H1 (cell line): ENCODE measurements around the gene NOTCH2. TPM values are rescaled to one million over a fixed set of nuclear protein-coding genes. Genes with fewer than 3 reads are reported as not detected.

Experiments used
- CTCF ChIA-PET: fragments of 300-600 bp; sonication (Branson Sonifier 250); formaldehyde crosslinking; loops from one replicate; lab custom pipeline; 2021; ENCODE audit not compliant: partially characterized antibody; lab: Charles Lee
- POLR2A ChIA-PET: fragments of 300-600 bp; sonication (Branson Sonifier 250); formaldehyde crosslinking; loops from one replicate; lab custom pipeline; 2021; ENCODE audit warnings: inconsistent platforms; ENCODE audit not compliant: partially characterized antibody; lab: Charles Lee
- DNase-seq, 2 experiments: peaks; one replicate each; pipeline versions ENCODE4 v3.0.0 to v3.0.0-alpha.2; 2010 to 2022; ENCODE audit warnings: low spot score in 2 of 2, low read depth in 1 of 2, mixed read lengths in 1 of 2
- FAIRE-seq: peaks from 2 replicates; lab custom pipeline; 2011; peaks lifted over from hg19 to GRCh38; lab: Jason Lieb, UNC
- H2AFZ ChIP-seq: 2 replicates; pipeline ENCODE4 v1.8.1; 2012; ENCODE audit warnings: low read length, inconsistent platforms
- H2AK5ac ChIP-seq: 2 replicates; pipeline ENCODE4 v1.6.1; 2013; ENCODE audit warnings: low read depth, low read length
- H2BK120ac ChIP-seq: replicated peaks from 2 replicates; pipeline ENCODE3; 2013; ENCODE audit warnings: low read depth, low read length, inconsistent platforms
- H2BK12ac ChIP-seq: 2 replicates; pipeline ENCODE4 v1.6.1; 2013; ENCODE audit warnings: low read depth, low read length
- H2BK15ac ChIP-seq: 2 replicates; pipeline ENCODE4 v1.6.1; 2013; ENCODE audit warnings: low read length
- H2BK20ac ChIP-seq: 2 replicates; pipeline ENCODE4 v1.6.1; 2013; ENCODE audit warnings: low read length
- H2BK5ac ChIP-seq: 2 replicates; pipeline ENCODE4 v1.6.1; 2013; ENCODE audit warnings: low read depth, low read length
- H3K14ac ChIP-seq: 2 replicates; pipeline ENCODE4 v1.6.1; 2013; ENCODE audit warnings: inconsistent platforms; ENCODE audit not compliant: insufficient read length
- H3K18ac ChIP-seq: 2 replicates; pipeline ENCODE4 v1.6.1; 2013; ENCODE audit warnings: low read length; ENCODE audit errors: extremely low read depth
- H3K23ac ChIP-seq: 2 replicates; pipeline ENCODE4 v1.6.1; 2013; ENCODE audit warnings: inconsistent platforms; ENCODE audit not compliant: insufficient read length
- H3K23me2 ChIP-seq: 2 replicates; pipeline ENCODE4 v1.6.1; 2013; ENCODE audit warnings: low read depth, low read length
- H3K27ac ChIP-seq: 2 replicates; pipeline ENCODE4 v1.6.1; 2011; ENCODE audit warnings: low read depth, low read length, inconsistent platforms
- H3K27me3 ChIP-seq, 4 experiments: replicated peaks in 1 of 4; 1 replicate in 1 of 4; 2 replicates in 3 of 4; pipeline versions ENCODE4 v1.6.1 to v1.8.1; 2011 to 2013; ENCODE audit warnings: low read length in 3 of 4, mild to moderate bottlenecking in 3 of 4, inconsistent platforms in 2 of 4, mixed read lengths in 2 of 4, moderate library complexity in 1 of 4; ENCODE audit not compliant: control insufficient read depth in 3 of 4, insufficient read depth in 3 of 4; ENCODE audit errors: extremely low read depth in 1 of 4
- H3K36me3 ChIP-seq, 4 experiments: 2 replicates each; pipeline versions ENCODE4 v1.6.1 to v1.8.1; 2011 to 2013; ENCODE audit warnings: mild to moderate bottlenecking in 4 of 4, low read length in 3 of 4, moderate library complexity in 2 of 4, control low read depth in 1 of 4, inconsistent platforms in 1 of 4; ENCODE audit not compliant: insufficient read depth in 4 of 4, control insufficient read depth in 2 of 4
- H3K4ac ChIP-seq: replicated peaks from 2 replicates; pipeline ENCODE3; 2013; ENCODE audit warnings: low read length, low read depth, mixed read lengths, inconsistent platforms; ENCODE audit not compliant: insufficient read length
- H3K4me1 ChIP-seq, 4 experiments: replicated peaks in 1 of 4; 1 replicate in 1 of 4; 2 replicates in 3 of 4; pipeline versions ENCODE4 v1.6.1 to v1.8.1; 2011 to 2013; ENCODE audit warnings: low read length in 3 of 4, inconsistent platforms in 2 of 4, mixed read lengths in 1 of 4; ENCODE audit not compliant: insufficient read depth in 4 of 4, control insufficient read depth in 3 of 4
- H3K4me2 ChIP-seq, 2 experiments: 2 replicates each; pipeline versions ENCODE4 v1.6.1 to v1.8.1; 2011 to 2013; ENCODE audit warnings: low read depth in 2 of 2, low read length in 2 of 2, control low read depth in 1 of 2, inconsistent platforms in 1 of 2, mild to moderate bottlenecking in 1 of 2; ENCODE audit not compliant: insufficient read depth in 1 of 2
- H3K4me3 ChIP-seq, 4 experiments: fragments of 200-600, 300-600 bp in 1 of 4; sonication (generic), shearing (Covaris generic), sonication (Bioruptor Twin) in 1 of 4; 2 replicates each; pipeline versions ENCODE4 v1.5.1 to v1.8.1; 2011 to 2016; ENCODE audit warnings: low read length in 4 of 4, low read depth in 3 of 4, control low read depth in 2 of 4, inconsistent platforms in 2 of 4, mild to moderate bottlenecking in 2 of 4, mixed read lengths in 1 of 4, moderate library complexity in 1 of 4; ENCODE audit not compliant: insufficient read depth in 2 of 4; ENCODE audit errors: extremely low read depth in 1 of 4
- H3K56ac ChIP-seq: replicated peaks from 2 replicates; pipeline ENCODE3; 2013; ENCODE audit warnings: low read depth, mild to moderate bottlenecking, mixed read lengths, low read length, inconsistent platforms; ENCODE audit not compliant: insufficient read length
- H3K79me1 ChIP-seq: 2 replicates; pipeline ENCODE4 v1.6.1; 2013; ENCODE audit warnings: low read depth, low read length, control low read depth
- H3K79me2 ChIP-seq, 2 experiments: 2 replicates each; pipeline versions ENCODE4 v1.6.1 to v1.8.1; 2012 to 2013; ENCODE audit warnings: low read length in 2 of 2, mild to moderate bottlenecking in 2 of 2, inconsistent platforms in 1 of 2; ENCODE audit not compliant: insufficient read depth in 2 of 2, control insufficient read depth in 1 of 2
- H3K9ac ChIP-seq, 4 experiments: replicated peaks in 1 of 4; 1 replicate in 1 of 4; 2 replicates in 3 of 4; pipeline versions ENCODE4 v1.6.1 to v1.8.1; 2011 to 2013; ENCODE audit warnings: low read depth in 3 of 4, low read length in 3 of 4, control low read depth in 2 of 4, mild to moderate bottlenecking in 2 of 4, moderate library complexity in 2 of 4, inconsistent platforms in 1 of 4; ENCODE audit errors: extremely low read depth in 1 of 4
- H3K9me3 ChIP-seq, 2 experiments: 2 replicates each; pipeline versions ENCODE4 v1.6.1 to v1.8.1; 2012 to 2013; ENCODE audit warnings: mild to moderate bottlenecking in 2 of 2, moderate library complexity in 2 of 2, control low read depth in 1 of 2, inconsistent platforms in 1 of 2, low read depth in 1 of 2, low read length in 1 of 2, mixed read lengths in 1 of 2; ENCODE audit not compliant: insufficient read depth in 2 of 2
- H4K20me1 ChIP-seq, 2 experiments: replicated peaks in 1 of 2; 2 replicates each; pipeline versions ENCODE3 to v1.8.1; 2011 to 2013; ENCODE audit warnings: inconsistent platforms in 2 of 2, low read length in 2 of 2, mild to moderate bottlenecking in 1 of 2; ENCODE audit not compliant: insufficient read depth in 2 of 2, control insufficient read depth in 1 of 2
- H4K5ac ChIP-seq: 2 replicates; pipeline ENCODE4 v1.6.1; 2013; ENCODE audit warnings: low read length, low read depth, mixed read lengths, inconsistent platforms; ENCODE audit not compliant: insufficient read length
- H4K8ac ChIP-seq: 2 replicates; pipeline ENCODE4 v1.8.0; 2013; ENCODE audit warnings: mild to moderate bottlenecking, moderate library complexity, low read length, inconsistent platforms; ENCODE audit not compliant: insufficient read depth; ENCODE audit errors: extremely low read depth
- H4K91ac ChIP-seq: replicated peaks from 2 replicates; pipeline ENCODE3; 2013; ENCODE audit warnings: low read length, mixed read lengths, inconsistent platforms; ENCODE audit not compliant: insufficient read length
- SIRT6 ChIP-seq: IDR thresholded peaks from one replicate; pipeline ENCODE4 v1.7.1; 2012; ENCODE audit warnings: low read length, inconsistent platforms
- WGBS, 2 experiments: shearing (Covaris generic) in 1 of 2; methylation state at CpG; one replicate each; pipeline versions ENCODE4 v1.1.6 to v1.1.7; 2013 to 2015; ENCODE audit warnings: low lambda C conversion rate in 2 of 2, mixed read lengths in 2 of 2, inconsistent platforms in 1 of 2, low coverage in 1 of 2, missing lambda C conversion rate in 1 of 2; ENCODE audit not compliant: insufficient replicate concordance in 2 of 2, insufficient coverage in 1 of 2, insufficient read length in 1 of 2; ENCODE audit errors: extremely low coverage in 1 of 2, missing lambda C conversion rate in 1 of 2; 5-methylcytosine and 5-hydroxymethylcytosine counted together
- polyA plus RNA-seq, 7 experiments: library from polyadenylated mRNA; depleted of rRNA in 3 of 7; stranded (reverse) in 5 of 7; unstranded in 2 of 7; fragments of >200 nt in 5 of 7; fragments of 200-250 nt in 2 of 7; gene quantifications; 1 replicate in 5 of 7; 2 replicates in 1 of 7; 4 replicates in 1 of 7; pipeline versions ENCODE4 v1.2.1 to v1.2.3, GENCODE V29; 2011 to 2013; ENCODE audit warnings: missing spikeins in 2 of 7, mixed read lengths in 2 of 7
- total RNA-seq: library from RNA; stranded (reverse); fragmentation: NEBNext Ultra II Directional; extraction: Animal tissue kit (Norgen Biotek cat#: 25700); gene quantifications from 2 replicates; pipeline ENCODE4 v1.2.1, GENCODE V29; 2021

The NOTCH2 gene
- total and polyA plus RNA-seq, 2 of the 8 experiments (the other 6 are each of a cell fraction or from before 2014, with no cell fraction given): 17.7 to 63.0 TPM

DNA sequence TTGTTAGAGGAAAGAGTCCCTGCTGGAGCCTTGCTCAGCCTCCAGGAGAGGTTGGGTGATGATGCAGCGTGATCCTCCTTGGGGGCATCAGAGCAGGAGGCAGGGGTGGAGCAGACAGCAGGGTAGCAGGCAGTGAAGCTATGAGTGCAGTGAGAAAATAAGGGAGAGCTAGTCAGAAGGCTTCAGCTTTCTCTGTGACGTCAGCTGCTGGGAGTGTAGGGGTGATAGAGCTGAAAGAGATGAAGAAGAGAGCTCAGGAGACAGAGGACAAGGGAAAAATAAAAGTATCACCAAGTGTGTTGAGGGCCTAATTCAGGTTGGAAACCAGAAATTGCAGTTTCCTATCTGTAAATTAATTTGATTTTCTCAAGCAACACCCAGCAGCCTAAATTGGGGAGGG, 170.9 kb downstream of the NOTCH2 start:
- H3K4me1 ChIP-seq: no peaks in the 10 kb centered on the region
- WGBS, 2 experiments: 75% methylated on average over 2 of the region's 2 CpGs; no CpG with 5 or more reads in 1 of the 2 experiments

More for the DNA sequence above, 170.9 kb downstream of the NOTCH2 start:
- peaks cover 0 to 8% (median 7%) of the 10 kb centered on the region in 4 experiments; a peak in 6 of 7 replicates for H3K27me3 ChIP-seq
- H3K79me1 ChIP-seq: no peaks in the 10 kb centered on the region
- no peak overlapping the region for H2BK12ac ChIP-seq
- no peak overlapping the region for H2BK20ac ChIP-seq
- no peak overlapping the region for H4K8ac ChIP-seq
- H3K4me3 ChIP-seq: no peak overlapping the region
- no peak overlapping the region for H4K91ac ChIP-seq
- FAIRE-seq (no peak), DNase-seq (no peak)
- no peaks in the 10 kb centered on the region for H3K23me2 ChIP-seq
- no peak overlapping the region for H3K23ac ChIP-seq
- no peak overlapping the region for H3K4ac ChIP-seq
- H3K9ac ChIP-seq: no peak overlapping the region
- no peak overlapping the region for H2AK5ac ChIP-seq
- H3K36me3 ChIP-seq: no peaks in the 10 kb centered on the region
- H3K56ac ChIP-seq: no peak overlapping the region
- no peak overlapping the region for H2BK120ac ChIP-seq
- no peak overlapping the region for H2AFZ ChIP-seq
- no peak for TF ChIP-seq SIRT6
- no peak overlapping the region for H2BK15ac ChIP-seq
- no peak overlapping the region for H2BK5ac ChIP-seq
- no peak overlapping the region for H3K18ac ChIP-seq
- ChIA-PET POLR2A (no interaction called here), CTCF (interaction anchor here (0.7 to 4.5 kb wide), 8 partner anchors 12 to 71 kb away, joined by 3 to 26 read pairs (median 3); no protein-coding TSS in a partner anchor)
- H3K27ac ChIP-seq: no peak overlapping the region
- no peak overlapping the region for H3K4me2 ChIP-seq
- no peak overlapping the region for H4K5ac ChIP-seq
- no peaks in the 10 kb centered on the region for H3K9me3 ChIP-seq
- no peaks in the 10 kb centered on the region for H3K79me2 ChIP-seq
- no peaks in the 10 kb centered on the region for H4K20me1 ChIP-seq
- H3K14ac ChIP-seq: no peak overlapping the region
